Endothelial cell of hepatic sinusoid (primary cell): ENCODE results near the gene PDE6G.
"Not testable (repeated sequence)": the region's sequence is repeated elsewhere in the genome, so short reads cannot be mapped to it uniquely, and the experiment has no call there.

Experiments
- in situ Hi-C: cut with HindIII; loops from 2 replicates; pipeline ENCODE4 v1.10.0; 2017; ENCODE audit warnings: low sequenced_read_pairs

Gene PDE6G

GRCh38 chr17:81635973-81636504, 20.3 kb downstream of the PDE6G start:
- in situ Hi-C loops = no loop called here

- in situ Hi-C loops = no loop called here
These were observed 20.9 kb downstream of the PDE6G start for GRCh38 chr17:81635431-81635830.

- in situ Hi-C loops = no loop called here
These were observed 24.9 kb downstream of the PDE6G start for GRCh38 chr17:81631482-81631881.

GRCh38 chr17:81630274-81630673, 26.1 kb downstream of the PDE6G start:
- in situ Hi-C loops = no loop called here

DNA sequence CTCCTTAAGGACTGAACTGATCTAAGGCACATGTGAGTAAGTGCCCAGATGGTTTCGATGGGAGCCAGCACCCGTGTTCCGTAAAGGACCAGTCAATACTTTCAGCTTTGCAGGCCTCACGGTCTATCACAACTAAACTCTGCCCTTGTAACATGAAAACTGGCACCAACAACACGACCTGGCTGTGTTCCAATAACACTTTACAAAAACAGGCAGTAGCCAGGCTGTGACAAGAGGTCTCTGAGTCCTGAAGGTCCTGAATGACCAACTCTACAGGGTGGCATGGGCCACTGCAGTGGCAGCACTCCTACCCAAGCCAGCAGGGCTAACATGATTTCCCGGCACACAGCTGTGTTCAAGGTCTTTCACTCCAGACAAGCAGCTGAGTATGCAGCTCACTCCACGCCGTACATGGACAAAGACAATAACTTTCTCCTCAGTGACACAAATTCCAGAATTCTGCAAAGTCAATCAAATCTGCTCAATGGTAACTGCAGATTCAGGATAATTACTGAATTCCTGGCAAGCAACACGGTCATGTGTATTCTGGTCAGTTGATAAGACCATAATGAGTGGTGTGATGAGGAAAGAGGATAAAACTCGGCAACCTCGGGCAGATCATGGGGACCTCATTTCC, 34.7 kb downstream of the PDE6G start:
- in situ Hi-C loops = loop anchor here (5.0 kb wide), 1 partner anchor 54 kb away; no protein-coding TSS in a partner anchor

DNA sequence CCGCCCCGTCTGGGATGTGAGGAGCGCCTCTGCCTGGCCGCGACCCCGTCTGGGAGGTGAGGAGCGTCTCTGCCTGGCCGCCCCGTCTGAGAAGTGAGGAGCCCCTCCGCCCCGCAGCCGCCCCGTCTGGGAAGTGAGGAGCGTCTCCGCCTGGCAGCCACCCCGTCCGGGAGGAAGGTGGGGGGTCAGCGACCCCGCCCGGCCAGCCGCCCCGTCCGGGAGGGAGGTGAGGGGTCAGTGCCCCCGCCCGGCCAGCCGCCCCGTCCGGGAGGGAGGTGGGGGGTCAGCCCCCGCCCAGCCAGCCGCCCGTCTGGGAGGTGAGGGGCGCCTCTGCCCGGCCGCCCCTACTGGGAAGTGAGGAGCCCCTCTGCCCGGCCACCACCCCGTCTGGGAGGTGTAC, 38.0 kb downstream of the PDE6G start:
- in situ Hi-C loops = not testable (repeated sequence)

DNA sequence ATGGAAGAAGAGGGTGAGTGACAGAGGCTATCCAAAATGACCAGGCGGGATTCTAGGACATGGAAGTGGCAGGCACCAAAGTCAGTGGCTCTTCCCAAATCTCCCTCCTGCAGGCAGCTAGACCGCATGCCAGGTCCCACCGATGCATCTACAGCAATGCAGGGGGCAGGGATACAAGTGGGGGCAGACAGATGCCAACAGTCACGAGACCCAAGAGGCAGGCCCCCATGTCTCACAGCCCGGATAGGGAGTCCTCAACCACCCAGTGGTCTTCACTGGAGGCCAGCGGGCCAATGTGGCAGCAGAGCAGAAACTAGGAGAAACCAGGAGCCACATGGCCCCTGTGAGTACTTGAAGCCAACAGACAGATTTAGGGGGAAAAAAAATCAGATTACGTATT, 39.5 kb downstream of the PDE6G start:
- in situ Hi-C loops = no loop called here

- in situ Hi-C loops = no loop called here
These were observed 40.9 kb downstream of the PDE6G start for GRCh38 chr17:81615401-81615930.

GRCh38 chr17:81612172-81612970, 44.0 kb downstream of the PDE6G start:
- in situ Hi-C loops = no loop called here

- in situ Hi-C loops = no loop called here
These were observed 46.6 kb downstream of the PDE6G start for GRCh38 chr17:81609541-81610311.

DNA sequence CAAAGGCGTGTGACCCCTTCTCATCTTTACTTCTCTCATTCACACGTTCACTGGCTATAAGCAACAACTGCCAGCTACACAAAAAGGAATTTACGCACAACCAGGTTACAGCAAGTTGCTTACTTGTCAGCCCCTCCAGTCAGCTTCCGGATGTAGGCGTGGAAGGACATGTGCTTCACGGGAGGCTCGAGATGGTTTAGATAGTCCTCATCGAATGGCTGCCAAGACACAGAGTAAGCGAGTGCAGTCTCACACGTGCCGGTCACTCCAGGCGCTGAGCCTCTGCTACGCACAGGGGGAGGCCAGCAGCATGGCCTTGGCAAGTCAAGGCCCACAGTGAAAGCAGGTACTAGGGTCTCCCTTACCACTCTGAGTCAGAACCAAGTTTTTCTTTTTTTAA, 47.7 kb downstream of the PDE6G start:
- in situ Hi-C loops = no loop called here

- in situ Hi-C loops = no loop called here
These were observed 48.3 kb downstream of the PDE6G start for GRCh38 chr17:81608082-81608481.

- in situ Hi-C loops = no loop called here
These were observed 48.9 kb downstream of the PDE6G start for GRCh38 chr17:81607431-81607830.

GRCh38 chr17:81603846-81604610, 52.3 kb downstream of the PDE6G start:
- in situ Hi-C loops = no loop called here

GRCh38 chr17:81601525-81602120, 54.7 kb downstream of the PDE6G start:
- in situ Hi-C loops = no loop called here
